Central memory CD8-positive, alpha-beta T cell (primary cell): ENCODE measurements around the gene ZNF212.
A peak's percentile ranks its signal among the peaks of the same experiment; 100 is the strongest.

Experiments
- ATAC-seq: fragments of 150-1000 bp; cut with Tn5 transposase; replicated peaks from 2 replicates; pipeline ENCODE4 v1.10.0; 2022; ENCODE audit warnings: mild to moderate bottlenecking, moderate FRiP score, moderate number of reproducible peaks; ENCODE audit not compliant: poor library complexity, severe bottlenecking; ENCODE audit errors: extremely low read depth
- DNase-seq, 2 donors: peaks; one replicate each; pipeline ENCODE4 v3.0.0; 2021; ENCODE audit warnings: low spot score in 2 of 2
- H3K27ac Mint-ChIP-seq: one replicate; pipeline ENCODE4 v1.8.0; 2022; ENCODE audit warnings: low read depth, mild to moderate bottlenecking, moderate library complexity, mixed read lengths
- H3K27me3 Mint-ChIP-seq: one replicate; pipeline ENCODE4 v1.8.0; 2022; ENCODE audit warnings: mixed read lengths
- H3K36me3 Mint-ChIP-seq: one replicate; pipeline ENCODE4 v1.8.0; 2022; ENCODE audit warnings: mild to moderate bottlenecking, moderate library complexity, mixed read lengths; ENCODE audit not compliant: insufficient read depth
- H3K4me1 Mint-ChIP-seq: one replicate; pipeline ENCODE4 v1.8.0; 2022; ENCODE audit warnings: mixed read lengths
- H3K4me3 Mint-ChIP-seq: one replicate; pipeline ENCODE4 v1.8.0; 2022; ENCODE audit warnings: mild to moderate bottlenecking, moderate library complexity, mixed read lengths
- H3K9me3 Mint-ChIP-seq: one replicate; pipeline ENCODE4 v1.8.0; 2022; ENCODE audit warnings: mixed read lengths

ZNF212 gene

GRCh38 chr7:149207324-149208035, 32.0 kb upstream of the ZNF212 start:
- Mint-ChIP-seq H3K9me3 (no peaks in the 10 kb centered on the region), H3K27me3 (no peaks in the 10 kb centered on the region), H3K4me3 (no peak overlapping the region), H3K4me1 (peaks cover 18% of the 10 kb centered on the region), H3K27ac (peak overlapping the region; percentile 87), H3K36me3 (peaks cover 41% of the 10 kb centered on the region)
- no peak for DNase-seq
- ATAC-seq = no peak

GRCh38 chr7:149209518-149210269, 29.8 kb upstream of the ZNF212 start:
- H3K36me3 Mint-ChIP-seq = peaks cover 41% of the 10 kb centered on the region
- H3K27ac Mint-ChIP-seq = peak overlapping the region; percentile 74
- H3K27me3 Mint-ChIP-seq = no peaks in the 10 kb centered on the region
- no peak overlapping the region for H3K4me3 Mint-ChIP-seq
- peaks cover 8% of the 10 kb centered on the region for H3K4me1 Mint-ChIP-seq
- ATAC-seq (peak; percentile 70), DNase-seq (peak; percentile 37 to 41)
- H3K9me3 Mint-ChIP-seq = no peaks in the 10 kb centered on the region

GRCh38 chr7:149210551-149210950, 28.9 kb upstream of the ZNF212 start:
- Mint-ChIP-seq H3K36me3 (peaks cover 46% of the 10 kb centered on the region), H3K27me3 (no peaks in the 10 kb centered on the region), H3K9me3 (no peaks in the 10 kb centered on the region), H3K4me3 (no peak overlapping the region), H3K27ac (peak overlapping the region; percentile 74), H3K4me1 (peaks cover 8% of the 10 kb centered on the region)
- DNase-seq = no peak
- ATAC-seq = no peak

- Mint-ChIP-seq H3K4me1 (peaks cover 17% of the 10 kb centered on the region), H3K9me3 (no peaks in the 10 kb centered on the region), H3K4me3 (no peak overlapping the region), H3K36me3 (peaks cover 40% of the 10 kb centered on the region), H3K27me3 (no peaks in the 10 kb centered on the region), H3K27ac (no peak overlapping the region)
- DNase-seq (no peak), ATAC-seq (no peak)
Observed at GRCh38 chr7:149214020-149214720, 25.3 kb upstream of the ZNF212 start.

- H3K27me3 Mint-ChIP-seq = no peaks in the 10 kb centered on the region
- peaks cover 16% of the 10 kb centered on the region for H3K4me1 Mint-ChIP-seq
- ATAC-seq (no peak), DNase-seq (no peak)
- no peaks in the 10 kb centered on the region for H3K9me3 Mint-ChIP-seq
- no peak overlapping the region for H3K4me3 Mint-ChIP-seq
- no peak overlapping the region for H3K27ac Mint-ChIP-seq
- peaks cover 35% of the 10 kb centered on the region for H3K36me3 Mint-ChIP-seq
Observed at GRCh38 chr7:149216402-149216801, 23.0 kb upstream of the ZNF212 start.

GRCh38 chr7:149217570-149217969, 21.9 kb upstream of the ZNF212 start:
- Mint-ChIP-seq H3K4me3 (no peak overlapping the region), H3K36me3 (peaks cover 31% of the 10 kb centered on the region), H3K27me3 (no peaks in the 10 kb centered on the region), H3K27ac (peak overlapping the region; percentile 27), H3K9me3 (no peaks in the 10 kb centered on the region), H3K4me1 (peaks cover 16% of the 10 kb centered on the region)
- ATAC-seq = no peak
- no peak for DNase-seq

- ATAC-seq (no peak), DNase-seq (no peak)
- Mint-ChIP-seq H3K27me3 (no peaks in the 10 kb centered on the region), H3K36me3 (peaks cover 26% of the 10 kb centered on the region), H3K4me1 (peaks cover 16% of the 10 kb centered on the region), H3K4me3 (no peak overlapping the region), H3K9me3 (no peaks in the 10 kb centered on the region), H3K27ac (peak overlapping the region; percentile 74)
Observed at GRCh38 chr7:149218469-149219420, 20.7 kb upstream of the ZNF212 start.

- Mint-ChIP-seq H3K27ac (no peak overlapping the region), H3K27me3 (no peaks in the 10 kb centered on the region), H3K4me3 (no peak overlapping the region), H3K36me3 (peaks cover 17% of the 10 kb centered on the region), H3K9me3 (no peaks in the 10 kb centered on the region), H3K4me1 (peaks cover 16% of the 10 kb centered on the region)
- no peak for DNase-seq
- ATAC-seq = no peak
Observed at GRCh38 chr7:149220534-149220933, 18.9 kb upstream of the ZNF212 start.

- peaks cover 7% of the 10 kb centered on the region for H3K4me1 Mint-ChIP-seq
Observed at GRCh38 chr7:149223176-149223575, 16.3 kb upstream of the ZNF212 start.

GRCh38 chr7:149223761-149224160, 15.7 kb upstream of the ZNF212 start:
- H3K9me3 Mint-ChIP-seq = no peaks in the 10 kb centered on the region
- no peaks in the 10 kb centered on the region for H3K27me3 Mint-ChIP-seq
- peaks cover 10% of the 10 kb centered on the region for H3K36me3 Mint-ChIP-seq

More at GRCh38 chr7:149223176-149223575, 16.3 kb upstream of the ZNF212 start:
- Mint-ChIP-seq H3K4me3 (no peak overlapping the region), H3K9me3 (no peaks in the 10 kb centered on the region), H3K27ac (no peak overlapping the region), H3K27me3 (no peaks in the 10 kb centered on the region), H3K36me3 (peaks cover 10% of the 10 kb centered on the region)
- ATAC-seq (no peak), DNase-seq (no peak)

GRCh38 chr7:149224352-149224751, 15.1 kb upstream of the ZNF212 start:
- H3K27me3 Mint-ChIP-seq = no peaks in the 10 kb centered on the region
- no peaks in the 10 kb centered on the region for H3K9me3 Mint-ChIP-seq
- H3K36me3 Mint-ChIP-seq = peaks cover 10% of the 10 kb centered on the region
- no peak for DNase-seq
- no peak overlapping the region for H3K4me3 Mint-ChIP-seq
- ATAC-seq = no peak
- peaks cover 4% of the 10 kb centered on the region for H3K4me1 Mint-ChIP-seq
- H3K27ac Mint-ChIP-seq = no peak overlapping the region

More at GRCh38 chr7:149223761-149224160, 15.7 kb upstream of the ZNF212 start:
- no peak for ATAC-seq
- no peak overlapping the region for H3K27ac Mint-ChIP-seq
- peaks cover 6% of the 10 kb centered on the region for H3K4me1 Mint-ChIP-seq
- no peak for DNase-seq
- H3K4me3 Mint-ChIP-seq = no peak overlapping the region

GRCh38 chr7:149225106-149225505, 14.3 kb upstream of the ZNF212 start:
- Mint-ChIP-seq H3K9me3 (no peaks in the 10 kb centered on the region), H3K27ac (peak overlapping the region; percentile 29), H3K36me3 (peaks cover 6% of the 10 kb centered on the region), H3K4me1 (no peaks in the 10 kb centered on the region), H3K4me3 (no peak overlapping the region), H3K27me3 (no peaks in the 10 kb centered on the region)
- DNase-seq = no peak
- ATAC-seq = no peak
